Stomach (tissue), 4 donors: ENCODE measurements around the gene AATK.
A peak's percentile ranks its signal among the peaks of the same experiment; 100 is the strongest.

Experiments used
- CTCF ChIP-seq, 7 experiments: fragments of 450-650 bp in 4 of 7; fragments of 200-600 bp in 3 of 7; sonication (generic) in 3 of 7; IDR thresholded peaks; one replicate each; pipeline ENCODE4 v1.5.1; 2016 to 2019; ENCODE audit warnings: antibody characterized with exemption in 7 of 7, control low read depth in 2 of 7, mild to moderate bottlenecking in 1 of 7
- POLR2A ChIP-seq, 4 donors: fragments of 450-650 bp; IDR thresholded peaks; one replicate each; pipeline ENCODE4 v1.6.1; 2016; ENCODE audit warnings: antibody characterized with exemption in 4 of 4, control low read depth in 2 of 4, mild to moderate bottlenecking in 1 of 4, moderate library complexity in 1 of 4
- POLR2AphosphoS5 ChIP-seq, 3 donors: sonication (generic); formaldehyde crosslinking; IDR thresholded peaks; one replicate each; pipeline ENCODE4 v1.6.1; 2016; ENCODE audit warnings: antibody characterized with exemption in 3 of 3

GRCh38 chr17:81101614-81102306 lies 64.3 kb downstream of the AATK start:
- peak; percentile 27 to 90 (median 28) for TF ChIP-seq POLR2AphosphoS5 (IDR thresholded peaks at IDR 0.05)
- no peak for TF ChIP-seq POLR2A (IDR thresholded peaks at IDR 0.05)
- TF ChIP-seq CTCF (IDR thresholded peaks at IDR 0.05), result peak in 6 of 7 experiments; percentile 54 to 100 (median 99)
